NT2/D1 (cell line): Measurements from ENCODE around the gene MUC3A.

Source experiments
- SUZ12 ChIP-seq: IDR thresholded peaks from 2 replicates; pipeline ENCODE4 v1.6.1; 2011; ENCODE audit not compliant: insufficient read length, insufficient read depth; ENCODE audit errors: extremely low read depth
- YY1 ChIP-seq: IDR thresholded peaks from 2 replicates; pipeline ENCODE4 v1.6.1; 2011; ENCODE audit not compliant: insufficient read length, insufficient read depth
- ZNF274 ChIP-seq: IDR thresholded peaks from 2 replicates; pipeline ENCODE4 v1.6.1; 2011; ENCODE audit warnings: mild to moderate bottlenecking, low read depth, low read length

GRCh38 chr7:100914879-100915447 lies 34.4 kb upstream of the MUC3A start:
- TF ChIP-seq ZNF274 (no peak), SUZ12 (no peak), YY1 (no peak)
